Tibial artery (tissue), 4 donors: ENCODE measurements around the gene PUS10.
"Not testable (repeated sequence)": the region's sequence is repeated elsewhere in the genome, so short reads cannot be mapped to it uniquely, and the experiment has no call there.

Source experiments
- DNase-seq, 2 donors: peaks; one replicate each; pipeline ENCODE4 v3.0.0-alpha.2; 2019
- H3K27ac ChIP-seq, 2 donors: fragments of 200-600 bp; sonication (generic) in 1 of 2; 1 replicate in 1 of 2; 2 replicates in 1 of 2; pipeline ENCODE4 v1.5.1; 2018 to 2019; ENCODE audit warnings: mild to moderate bottlenecking in 1 of 2
- H3K27me3 ChIP-seq, 2 donors: fragments of 200-600 bp; sonication (generic) in 1 of 2; one replicate each; pipeline versions ENCODE4 v1.5.1 to v1.6.0; 2016 to 2019
- H3K36me3 ChIP-seq, 3 donors: fragments of 200-600 bp; sonication (generic) in 2 of 3; one replicate each; pipeline ENCODE4 v1.5.1; 2016 to 2019; ENCODE audit warnings: mild to moderate bottlenecking in 2 of 3
- H3K4me1 ChIP-seq, 4 donors: fragments of 200-600 bp; sonication (generic) in 2 of 4; 1 replicate in 3 of 4; 2 replicates in 1 of 4; pipeline ENCODE4 v1.5.1; 2016 to 2019
- H3K4me3 ChIP-seq, 2 donors: fragments of 200-600 bp; sonication (generic) in 1 of 2; 1 replicate in 1 of 2; 2 replicates in 1 of 2; pipeline ENCODE4 v1.5.1; 2018 to 2019; ENCODE audit warnings: mild to moderate bottlenecking in 2 of 2
- H3K9me3 ChIP-seq, 3 donors: fragments of 200-600 bp; sonication (generic) in 1 of 3; one replicate each; pipeline ENCODE4 v1.5.1; 2016 to 2019
- intact Hi-C: fragments of 100-400 bp; cut with DNase I; formaldehyde crosslinking; loops from one replicate; pipeline ENCODE4 v1.15.0; 2023; ENCODE audit warnings: low total_unique reads
- TF ChIP-seq, protein P1 (sequence below), 2 experiments: fragments of 200-600 bp in 1 of 2; fragments of 450-650 bp in 1 of 2; IDR thresholded peaks; one replicate each; pipeline ENCODE4 v1.5.1; 2017 to 2019; ENCODE audit warnings: antibody characterized with exemption in 2 of 2, mild to moderate bottlenecking in 1 of 2, moderate library complexity in 1 of 2

The PUS10 gene

DNA sequence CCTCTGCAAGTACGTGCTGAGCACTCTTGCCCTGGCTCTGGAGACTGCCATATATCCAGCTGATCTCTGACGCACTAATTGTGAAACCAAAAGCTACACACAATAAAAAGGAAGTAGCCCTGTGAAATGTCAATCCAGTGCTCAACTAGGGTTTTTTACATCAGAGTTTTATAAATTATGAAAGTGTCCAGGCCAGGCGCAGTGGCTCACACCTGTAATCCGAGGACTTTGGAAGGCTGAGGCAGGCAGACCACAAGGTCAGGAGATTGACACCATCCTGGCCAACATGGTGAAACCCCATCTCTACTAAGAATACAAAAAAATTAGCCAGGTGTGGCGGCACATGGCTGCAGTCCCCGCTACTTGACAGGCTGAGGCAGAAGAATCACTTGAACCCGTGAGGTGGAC lies 25.1 kb downstream of the PUS10 start:
- H3K4me3 ChIP-seq, result no peak overlapping the region
- intact Hi-C loops, result no loop called here

DNA sequence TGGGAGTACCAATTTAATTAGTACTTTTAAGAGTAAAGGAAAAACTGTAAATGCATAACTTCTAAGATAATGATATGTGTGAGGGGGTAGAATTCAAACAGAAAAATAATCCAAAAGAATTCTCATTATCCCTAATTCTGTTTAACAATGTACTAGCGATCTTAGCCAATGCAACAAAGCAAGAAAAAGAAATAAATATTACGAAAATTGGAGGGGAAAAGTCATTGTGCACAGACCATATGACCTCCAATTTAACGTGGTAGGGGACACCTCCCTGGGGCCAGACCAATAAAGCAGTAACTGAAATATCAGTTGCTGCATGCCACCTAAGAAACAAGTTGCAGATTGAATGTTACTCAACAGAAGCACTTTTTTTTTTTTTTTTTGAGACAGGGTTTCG lies 26.4 kb downstream of the PUS10 start:
- peaks cover 0 to 9% (median 0%) of the 10 kb centered on the region in 3 donors for H3K9me3 ChIP-seq
- TF ChIP-seq, protein P1, sequence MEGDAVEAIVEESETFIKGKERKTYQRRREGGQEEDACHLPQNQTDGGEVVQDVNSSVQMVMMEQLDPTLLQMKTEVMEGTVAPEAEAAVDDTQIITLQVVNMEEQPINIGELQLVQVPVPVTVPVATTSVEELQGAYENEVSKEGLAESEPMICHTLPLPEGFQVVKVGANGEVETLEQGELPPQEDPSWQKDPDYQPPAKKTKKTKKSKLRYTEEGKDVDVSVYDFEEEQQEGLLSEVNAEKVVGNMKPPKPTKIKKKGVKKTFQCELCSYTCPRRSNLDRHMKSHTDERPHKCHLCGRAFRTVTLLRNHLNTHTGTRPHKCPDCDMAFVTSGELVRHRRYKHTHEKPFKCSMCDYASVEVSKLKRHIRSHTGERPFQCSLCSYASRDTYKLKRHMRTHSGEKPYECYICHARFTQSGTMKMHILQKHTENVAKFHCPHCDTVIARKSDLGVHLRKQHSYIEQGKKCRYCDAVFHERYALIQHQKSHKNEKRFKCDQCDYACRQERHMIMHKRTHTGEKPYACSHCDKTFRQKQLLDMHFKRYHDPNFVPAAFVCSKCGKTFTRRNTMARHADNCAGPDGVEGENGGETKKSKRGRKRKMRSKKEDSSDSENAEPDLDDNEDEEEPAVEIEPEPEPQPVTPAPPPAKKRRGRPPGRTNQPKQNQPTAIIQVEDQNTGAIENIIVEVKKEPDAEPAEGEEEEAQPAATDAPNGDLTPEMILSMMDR (IDR thresholded peaks at IDR 0.05), result no peak
- H3K36me3 ChIP-seq, result peaks cover 0 to 8% (median 0%) of the 10 kb centered on the region in 3 donors
- no peak overlapping the region for H3K4me3 ChIP-seq
- H3K27me3 ChIP-seq, result no peaks in the 10 kb centered on the region
- no peak overlapping the region for H3K27ac ChIP-seq
- DNase-seq, result no peak
- intact Hi-C loops, result no loop called here
- H3K4me1 ChIP-seq, result no peaks in the 10 kb centered on the region

More for the DNA sequence above, 25.1 kb downstream of the PUS10 start:
- H3K36me3 ChIP-seq, result peaks cover 0 to 8% (median 0%) of the 10 kb centered on the region in 3 donors
- no peaks in the 10 kb centered on the region for H3K4me1 ChIP-seq
- no peaks in the 10 kb centered on the region for H3K27me3 ChIP-seq
- H3K27ac ChIP-seq, result no peak overlapping the region
- TF ChIP-seq, protein P1 (IDR thresholded peaks at IDR 0.05), result no peak
- peaks cover 0 to 9% (median 0%) of the 10 kb centered on the region in 3 donors for H3K9me3 ChIP-seq
- no peak for DNase-seq

DNA sequence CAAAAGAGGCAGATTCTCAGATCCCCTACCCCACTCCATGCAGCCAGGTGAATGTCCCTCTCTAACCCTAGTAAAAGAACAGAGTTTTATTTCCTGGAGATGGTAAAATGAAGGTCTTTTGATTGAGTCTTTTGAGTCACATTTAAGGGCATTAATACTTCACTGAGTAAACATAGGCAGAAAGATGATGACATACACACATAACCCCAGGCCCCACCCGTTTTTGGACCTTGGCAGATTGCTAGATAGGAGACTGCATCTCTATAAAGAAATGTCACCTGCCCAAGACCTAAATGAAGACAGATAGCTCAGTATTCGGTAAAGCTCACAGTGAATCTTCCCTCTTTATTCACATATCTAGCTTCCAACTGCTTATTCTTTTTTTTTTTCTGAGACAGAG lies 28.8 kb downstream of the PUS10 start:
- Histone ChIP-seq H3K36me3 (peaks cover 0 to 8% (median 0%) of the 10 kb centered on the region in 3 donors), H3K27me3 (no peaks in the 10 kb centered on the region), H3K4me1 (no peaks in the 10 kb centered on the region), H3K4me3 (no peak overlapping the region), H3K9me3 (peaks cover 0 to 9% (median 0%) of the 10 kb centered on the region in 3 donors), H3K27ac (no peak overlapping the region)
- DNase-seq, result no peak
- TF ChIP-seq, protein P1 (IDR thresholded peaks at IDR 0.05), result no peak
- intact Hi-C loops, result no loop called here

DNA sequence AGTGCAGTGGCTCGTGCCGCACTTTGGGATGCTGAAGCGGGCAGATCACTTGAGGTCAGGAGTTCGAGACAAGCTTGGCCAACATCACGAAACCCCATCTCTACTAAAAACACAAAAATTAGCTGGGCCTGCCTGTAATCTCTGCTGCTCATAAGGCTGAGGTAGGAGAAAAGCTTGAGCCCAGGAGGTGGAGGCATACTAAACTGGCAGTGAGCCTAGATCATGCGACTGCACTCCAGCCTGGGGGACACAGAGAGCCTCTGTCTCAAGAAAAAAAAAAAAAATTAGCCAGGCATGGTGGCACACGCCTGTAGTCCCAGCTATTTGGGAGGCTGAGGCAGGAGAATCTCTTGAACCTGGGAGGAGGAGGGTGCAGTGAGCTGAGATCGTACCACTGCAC lies 30.4 kb downstream of the PUS10 start:
- H3K27ac ChIP-seq, DNase-seq, H3K36me3 ChIP-seq, H3K27me3 ChIP-seq, intact Hi-C loops, H3K4me3 ChIP-seq, H3K9me3 ChIP-seq, H3K4me1 ChIP-seq: not testable (repeated sequence)

DNA sequence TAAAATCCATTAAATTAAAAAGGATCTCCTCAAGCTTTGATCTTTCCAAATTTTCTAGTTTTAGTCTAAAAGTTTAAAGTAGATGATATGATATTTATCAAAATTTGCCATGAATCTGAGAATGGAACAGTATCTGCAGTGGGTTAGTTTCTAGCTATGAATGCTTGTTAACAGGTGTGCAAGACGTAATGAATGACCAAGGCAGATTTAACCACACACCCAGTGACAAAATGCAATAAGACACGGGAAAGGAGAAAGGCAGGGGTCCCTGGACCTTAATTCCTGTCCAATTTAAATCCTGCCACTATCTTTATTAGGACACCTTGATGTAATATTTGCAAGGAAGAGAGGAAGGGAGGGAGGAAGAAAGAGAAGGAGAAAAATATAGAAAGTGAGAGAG lies 31.0 kb downstream of the PUS10 start:
- TF ChIP-seq, protein P1 (IDR thresholded peaks at IDR 0.05), result no peak
- Histone ChIP-seq H3K27me3 (no peaks in the 10 kb centered on the region), H3K9me3 (peaks cover 0 to 7% (median 0%) of the 10 kb centered on the region in 3 donors), H3K36me3 (peaks cover 0 to 7% (median 0%) of the 10 kb centered on the region in 3 donors), H3K4me3 (no peak overlapping the region), H3K27ac (no peak overlapping the region), H3K4me1 (no peaks in the 10 kb centered on the region)
- no peak for DNase-seq
- intact Hi-C loops, result no loop called here

DNA sequence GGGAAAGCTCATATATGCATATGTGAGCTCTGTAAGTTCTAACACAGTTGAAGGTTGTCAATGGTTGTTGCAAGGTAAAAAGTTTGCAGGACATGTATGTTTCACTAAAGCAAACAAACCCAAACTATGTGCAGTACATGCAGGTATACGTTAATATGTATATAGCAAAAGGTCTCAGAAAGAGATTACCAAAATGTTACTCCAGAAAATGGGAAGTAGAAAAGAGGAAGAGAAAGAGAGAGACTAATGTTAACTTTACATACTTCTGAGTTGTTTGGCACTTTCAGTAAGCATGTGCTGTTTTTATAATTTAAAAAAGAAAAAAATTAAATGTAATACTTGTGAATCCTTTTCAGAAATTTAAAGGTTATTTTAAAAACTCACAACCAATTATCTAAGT lies 33.3 kb downstream of the PUS10 start:
- Histone ChIP-seq H3K9me3 (no peaks in the 10 kb centered on the region), H3K27me3 (no peaks in the 10 kb centered on the region), H3K4me1 (no peaks in the 10 kb centered on the region), H3K27ac (no peak overlapping the region), H3K36me3 (no peaks in the 10 kb centered on the region), H3K4me3 (no peak overlapping the region)
- intact Hi-C loops, result no loop called here
- TF ChIP-seq, protein P1 (IDR thresholded peaks at IDR 0.05), result no peak
- DNase-seq, result no peak

DNA sequence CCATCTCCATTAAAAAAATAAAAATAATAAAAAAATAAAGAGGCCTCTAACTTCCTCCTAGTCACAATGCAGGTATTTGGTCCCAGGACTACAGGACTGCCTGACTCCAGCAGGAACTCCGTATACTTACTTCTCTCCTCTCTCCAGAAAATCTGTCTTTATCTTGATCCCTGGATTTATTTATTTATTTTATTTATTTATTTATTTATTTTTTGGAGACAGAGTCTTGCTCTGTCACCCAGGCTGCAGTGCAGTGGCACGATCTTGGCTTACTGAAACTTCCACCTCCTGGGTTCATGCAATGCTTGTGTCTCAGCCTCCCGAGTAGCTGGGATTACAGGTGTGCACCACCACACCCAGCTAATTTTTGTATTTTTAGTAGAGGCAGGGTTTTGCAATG lies 36.0 kb downstream of the PUS10 start:
- H3K4me1 ChIP-seq, H3K27ac ChIP-seq, DNase-seq, intact Hi-C loops, H3K36me3 ChIP-seq, H3K9me3 ChIP-seq, H3K4me3 ChIP-seq, H3K27me3 ChIP-seq: not testable (repeated sequence)
